Activated T-helper 17 cell treated with anti-CD3 and anti-CD28 coated beads, Interleukin-2, amount 50 U/mL, for 72 hours (primary cell): Measurements from ENCODE around the gene NINL. TPM values are rescaled to one million over a fixed set of nuclear protein-coding genes. Genes with fewer than 3 reads are reported as not detected.
"Not testable (repeated sequence)": the region's sequence is repeated elsewhere in the genome, so short reads cannot be mapped to it uniquely, and the experiment has no call there.

Experiments
- ATAC-seq: fragments of 150-1000 bp; cut with Tn5 transposase; replicated peaks from 2 replicates; pipeline ENCODE4 v1.10.0; 2021; ENCODE audit warnings: mild to moderate bottlenecking, moderate library complexity
- H3K27ac Mint-ChIP-seq: one replicate; pipeline ENCODE4 v1.8.0; 2022; ENCODE audit warnings: mixed read lengths
- H3K27me3 Mint-ChIP-seq: one replicate; pipeline ENCODE4 v1.8.0; 2022; ENCODE audit warnings: mixed read lengths
- H3K36me3 Mint-ChIP-seq: one replicate; pipeline ENCODE4 v1.8.0; 2022; ENCODE audit warnings: low read depth, mild to moderate bottlenecking, mixed read lengths
- H3K4me1 Mint-ChIP-seq: one replicate; pipeline ENCODE4 v1.8.0; 2022; ENCODE audit warnings: mixed read lengths
- H3K4me3 Mint-ChIP-seq: one replicate; pipeline ENCODE4 v1.8.0; 2022; ENCODE audit warnings: mild to moderate bottlenecking, mixed read lengths
- H3K9me3 Mint-ChIP-seq: one replicate; pipeline ENCODE4 v1.8.0; 2022; ENCODE audit warnings: mixed read lengths
- total RNA-seq, 2 donors: library from RNA; stranded (reverse); gene quantifications; one replicate each; pipeline ENCODE4 v1.2.3, GENCODE V29; 2022

Gene NINL
- 1 to 10 TPM; 1.7 to 4.6 TPM for total RNA-seq

GRCh38 chr20:25584905-25585704 lies at the start of gene NINL:
Gene NINL, minus strand, starts transcription at chr20:25585531. Its CDS starts 58,944 bp downstream, at chr20:25526587.
- Mint-ChIP-seq H3K36me3 (no peaks in the 10 kb centered on the region), H3K27ac (peak within 1 kb of the TSS; percentile 74), H3K4me1 (peaks cover 10% of the 10 kb centered on the region), H3K9me3 (no peaks in the 10 kb centered on the region), H3K4me3 (peak within 1 kb of the TSS; percentile 90), H3K27me3 (no peaks in the 10 kb centered on the region)
- peak; percentile 90 for ATAC-seq

GRCh38 chr20:25632940-25633790 lies 47.8 kb upstream of the NINL start:
- Mint-ChIP-seq H3K4me1 (peaks cover 5% of the 10 kb centered on the region), H3K4me3 (no peak overlapping the region), H3K27me3 (no peaks in the 10 kb centered on the region), H3K27ac (no peak overlapping the region), H3K9me3 (peaks cover 6% of the 10 kb centered on the region), H3K36me3 (peaks cover 30% of the 10 kb centered on the region)
- ATAC-seq, result no peak

- peaks cover 15% of the 10 kb centered on the region for H3K36me3 Mint-ChIP-seq
- not testable (repeated sequence) for H3K4me3 Mint-ChIP-seq, H3K9me3 Mint-ChIP-seq, ATAC-seq, H3K4me1 Mint-ChIP-seq, H3K27ac Mint-ChIP-seq, H3K27me3 Mint-ChIP-seq
Observed at GRCh38 chr20:25630615-25631014, 45.3 kb upstream of the NINL start.

GRCh38 chr20:25629816-25630499 lies 44.6 kb upstream of the NINL start:
- ATAC-seq, result peak; percentile 43
- H3K27ac Mint-ChIP-seq, result no peak overlapping the region
- H3K4me1 Mint-ChIP-seq, result peaks cover 5% of the 10 kb centered on the region
- H3K4me3 Mint-ChIP-seq, result no peak overlapping the region
- peaks cover 9% of the 10 kb centered on the region for H3K36me3 Mint-ChIP-seq
- no peaks in the 10 kb centered on the region for H3K27me3 Mint-ChIP-seq
- peaks cover 5% of the 10 kb centered on the region for H3K9me3 Mint-ChIP-seq

- H3K4me1 Mint-ChIP-seq, result peaks cover 12% of the 10 kb centered on the region
Observed at GRCh38 chr20:25626779-25627178, 41.4 kb upstream of the NINL start.

GRCh38 chr20:25624500-25624939 lies 39.2 kb upstream of the NINL start:
- peak overlapping the region; percentile 96 for H3K27ac Mint-ChIP-seq
- H3K9me3 Mint-ChIP-seq, result peaks cover 5% of the 10 kb centered on the region
- H3K4me1 Mint-ChIP-seq, result peaks cover 13% of the 10 kb centered on the region
- no peak for ATAC-seq
- peaks cover 22% of the 10 kb centered on the region for H3K36me3 Mint-ChIP-seq
- H3K4me3 Mint-ChIP-seq, result peak overlapping the region; percentile 83
- no peaks in the 10 kb centered on the region for H3K27me3 Mint-ChIP-seq

More at GRCh38 chr20:25626779-25627178, 41.4 kb upstream of the NINL start:
- H3K4me3 Mint-ChIP-seq, result no peak overlapping the region
- peaks cover 5% of the 10 kb centered on the region for H3K9me3 Mint-ChIP-seq
- ATAC-seq, result no peak
- H3K36me3 Mint-ChIP-seq, result peaks cover 22% of the 10 kb centered on the region
- no peaks in the 10 kb centered on the region for H3K27me3 Mint-ChIP-seq
- H3K27ac Mint-ChIP-seq, result no peak overlapping the region

- peak within 1 kb of the TSS; percentile 96 for H3K27ac Mint-ChIP-seq
- peaks cover 5% of the 10 kb centered on the region for H3K9me3 Mint-ChIP-seq
- ATAC-seq, result peak; percentile 90
- H3K36me3 Mint-ChIP-seq, result peaks cover 22% of the 10 kb centered on the region
- peaks cover 13% of the 10 kb centered on the region for H3K4me1 Mint-ChIP-seq
- peak within 1 kb of the TSS; percentile 83 for H3K4me3 Mint-ChIP-seq
- H3K27me3 Mint-ChIP-seq, result no peaks in the 10 kb centered on the region
Observed at GRCh38 chr20:25623736-25624499, 38.6 kb upstream of the NINL start, which contains the start of gene NANP. Gene NANP, minus strand, starts transcription at chr20:25624014. Its CDS starts 66 bp downstream, at chr20:25623948.

- Mint-ChIP-seq H3K27me3 (no peaks in the 10 kb centered on the region), H3K4me3 (peak overlapping the region; percentile 83), H3K36me3 (peaks cover 22% of the 10 kb centered on the region), H3K9me3 (peaks cover 4% of the 10 kb centered on the region), H3K27ac (peak overlapping the region; percentile 96), H3K4me1 (peaks cover 13% of the 10 kb centered on the region)
- peak; percentile 10 for ATAC-seq
Observed at GRCh38 chr20:25623225-25623735, 37.9 kb upstream of the NINL start.

GRCh38 chr20:25622450-25623224 lies 37.3 kb upstream of the NINL start:
- Mint-ChIP-seq H3K36me3 (peaks cover 22% of the 10 kb centered on the region), H3K4me1 (peaks cover 13% of the 10 kb centered on the region), H3K27ac (peak overlapping the region; percentile 96), H3K27me3 (no peaks in the 10 kb centered on the region), H3K4me3 (peak overlapping the region; percentile 83), H3K9me3 (no peaks in the 10 kb centered on the region)
- no peak for ATAC-seq

GRCh38 chr20:25622049-25622448 lies 36.7 kb upstream of the NINL start:
- H3K36me3 Mint-ChIP-seq, result peaks cover 23% of the 10 kb centered on the region
- no peak for ATAC-seq
- H3K27me3 Mint-ChIP-seq, result no peaks in the 10 kb centered on the region
- H3K27ac Mint-ChIP-seq, result peak overlapping the region; percentile 96
- no peaks in the 10 kb centered on the region for H3K9me3 Mint-ChIP-seq
- H3K4me1 Mint-ChIP-seq, result peaks cover 13% of the 10 kb centered on the region
- peak overlapping the region; percentile 83 for H3K4me3 Mint-ChIP-seq

- Mint-ChIP-seq H3K27ac (no peak overlapping the region), H3K4me1 (peaks cover 13% of the 10 kb centered on the region), H3K4me3 (no peak overlapping the region), H3K9me3 (no peaks in the 10 kb centered on the region), H3K36me3 (peaks cover 47% of the 10 kb centered on the region), H3K27me3 (no peaks in the 10 kb centered on the region)
- ATAC-seq, result no peak
Observed at GRCh38 chr20:25619514-25619913, 34.2 kb upstream of the NINL start.

- Mint-ChIP-seq H3K9me3 (no peaks in the 10 kb centered on the region), H3K27me3 (no peaks in the 10 kb centered on the region), H3K4me3 (no peak overlapping the region), H3K4me1 (no peaks in the 10 kb centered on the region), H3K27ac (no peak overlapping the region), H3K36me3 (peaks cover 9% of the 10 kb centered on the region)
- ATAC-seq, result no peak
Observed at GRCh38 chr20:25608774-25609173, 23.4 kb upstream of the NINL start.
